HCT116 (cell line): ENCODE measurements around the gene NOSIP. TPM values are rescaled to one million over a fixed set of nuclear protein-coding genes. Genes with fewer than 3 reads are reported as not detected.

Source experiments
- ATAC-seq: fragments of 200-7000 bp; cut with Tn5 transposase; 2 replicates; pipeline ENCODE4 v1.9.1; 2020; ENCODE audit warnings: mild to moderate bottlenecking, moderate library complexity
- BruUV-seq: library from RNA; stranded (reverse); fragments of 400-500 nt; replicated peaks from 2 replicates; lab custom pipeline; 2021; lab: Mats Ljungman, UMichigan
- CTCF ChIA-PET: fragments of 300-600 bp; sonication (Branson Sonifier 250); formaldehyde crosslinking; loops from one replicate; lab custom pipeline; 2021; ENCODE audit warnings: antibody characterized with exemption; lab: Charles Lee
- POLR2A ChIA-PET: fragments of 300-600, 350-600 bp; sonication (Branson Sonifier 250); formaldehyde crosslinking; loops from one replicate; lab custom pipeline; 2021; ENCODE audit warnings: antibody characterized with exemption; lab: Charles Lee
- RAD21 ChIA-PET, 2 experiments: fragments of 300-600 bp; sonication (Branson Sonifier 250); formaldehyde crosslinking; loops; one replicate each; lab custom pipeline; 2023; ENCODE audit warnings: low total read pairs in 2 of 2; ENCODE audit not compliant: uncharacterized antibody in 2 of 2, unreplicated experiment in 2 of 2, low non-redundant PET in 1 of 2; lab: Charles Lee
- DNase-seq: peaks from one replicate; pipeline ENCODE4 v3.0.0-alpha.2; 2010; ENCODE audit warnings: low read depth, low spot score
- H2AFZ ChIP-seq: fragments of 200-600 bp; shearing (Covaris generic), sonication (generic); 2 replicates; pipeline ENCODE4 v1.6.1; 2017; ENCODE audit warnings: low read depth, mixed run types, mixed read lengths, antibody characterized with exemption, low read length; ENCODE audit not compliant: poor library complexity, severe bottlenecking
- H3K27ac ChIP-seq: 2 replicates; pipeline ENCODE4 v1.5.1; 2012; ENCODE audit warnings: low read depth, low read length
- H3K27me3 ChIP-seq: fragments of 200-600 bp; sonication (generic); 2 replicates; pipeline ENCODE4 v1.6.1; 2016; ENCODE audit warnings: mixed run types, low read length, mixed read lengths; ENCODE audit not compliant: insufficient read depth
- H3K36me3 ChIP-seq, 2 experiments: fragments of 200-500 bp in 1 of 2; fragments of 200-600 bp in 1 of 2; sonication (Bioruptor generic) in 1 of 2; sonication (generic) in 1 of 2; 2 replicates each; pipeline versions ENCODE4 v1.5.1 to v1.6.1; 2014 to 2016; ENCODE audit warnings: low read length in 2 of 2, inconsistent platforms in 1 of 2, mixed read lengths in 1 of 2, mixed run types in 1 of 2; ENCODE audit not compliant: insufficient read depth in 2 of 2, control insufficient read depth in 1 of 2
- H3K4me1 ChIP-seq, 2 experiments: fragments of 200-600 bp in 1 of 2; sonication (generic) in 1 of 2; 2 replicates each; pipeline versions ENCODE4 v1.5.1 to v1.6.1; 2012 to 2017; ENCODE audit warnings: low read length in 2 of 2, inconsistent platforms in 1 of 2, mild to moderate bottlenecking in 1 of 2, mixed read lengths in 1 of 2, mixed run types in 1 of 2, moderate library complexity in 1 of 2; ENCODE audit not compliant: insufficient read depth in 2 of 2, control insufficient read depth in 1 of 2
- H3K4me2 ChIP-seq: fragments of 200-600 bp; sonication (generic); 2 replicates; pipeline ENCODE4 v1.6.1; 2017; ENCODE audit warnings: mixed run types, low read length, mixed read lengths
- H3K4me3 ChIP-seq, 2 experiments: fragments of 200-600 bp in 1 of 2; sonication (generic) in 1 of 2; replicated peaks in 1 of 2; 2 replicates each; pipeline ENCODE4 v1.5.1; 2011 to 2016; ENCODE audit warnings: low read length in 2 of 2, control low read depth in 1 of 2, low read depth in 1 of 2, mild to moderate bottlenecking in 1 of 2, mixed read lengths in 1 of 2, mixed run types in 1 of 2
- H3K79me2 ChIP-seq: fragments of 200-600 bp; sonication (generic); 2 replicates; pipeline ENCODE4 v1.6.1; 2017; ENCODE audit warnings: mild to moderate bottlenecking, mixed run types, low read length, moderate library complexity, mixed read lengths; ENCODE audit not compliant: insufficient read depth
- H3K9ac ChIP-seq: fragments of 200-600 bp; sonication (generic); 2 replicates; pipeline ENCODE4 v1.6.1; 2016; ENCODE audit warnings: low read length, mixed read lengths
- H3K9me2 ChIP-seq: fragments of 200-600 bp; sonication (generic), shearing (Covaris generic); 2 replicates; pipeline ENCODE4 v1.6.1; 2017; ENCODE audit warnings: mixed run types, mild to moderate bottlenecking, moderate library complexity; ENCODE audit not compliant: insufficient read depth
- H3K9me3 ChIP-seq, 2 experiments: fragments of 200-500 bp in 1 of 2; fragments of 200-600 bp in 1 of 2; sonication (Bioruptor generic) in 1 of 2; sonication (generic) in 1 of 2; 2 replicates each; pipeline ENCODE4 v1.6.1; 2014 to 2017; ENCODE audit warnings: low read length in 2 of 2, mixed read lengths in 2 of 2, inconsistent platforms in 1 of 2, low read depth in 1 of 2, mild to moderate bottlenecking in 1 of 2, mixed run types in 1 of 2, moderate library complexity in 1 of 2; ENCODE audit not compliant: control insufficient read depth in 1 of 2, insufficient read depth in 1 of 2
- H4K20me1 ChIP-seq: fragments of 200-600 bp; sonication (generic), shearing (Covaris generic); 2 replicates; pipeline ENCODE4 v1.6.1; 2017; ENCODE audit warnings: mixed run types, mild to moderate bottlenecking, moderate library complexity; ENCODE audit not compliant: insufficient read depth
- CBX3 ChIP-seq: IDR thresholded peaks from 2 replicates; pipeline ENCODE4 v1.6.1; 2012; ENCODE audit warnings: low read depth
- EGR1 ChIP-seq: IDR thresholded peaks from 2 replicates; pipeline ENCODE4 v1.6.1; 2012; ENCODE audit warnings: low read depth
- ELF1 ChIP-seq: IDR thresholded peaks from 2 replicates; pipeline ENCODE4 v1.6.1; 2012; ENCODE audit warnings: low read depth, borderline replicate concordance
- EZH2 ChIP-seq: fragments of 200-600 bp; sonication (generic); IDR thresholded peaks from 2 replicates; pipeline ENCODE4 v1.6.1; 2017; ENCODE audit warnings: antibody characterized with exemption, mixed run types
- EZH2phosphoT487 ChIP-seq: fragments of 200-600 bp; IDR thresholded peaks from 2 replicates; pipeline ENCODE4 v1.6.1; 2018; ENCODE audit warnings: antibody characterized with exemption, borderline replicate concordance
- JUND ChIP-seq: IDR thresholded peaks from 2 replicates; pipeline ENCODE4 v1.6.1; 2012
- POLR2A ChIP-seq: IDR thresholded peaks from 2 replicates; pipeline ENCODE4 v1.7.0; 2011; ENCODE audit warnings: borderline replicate concordance; ENCODE audit not compliant: insufficient read depth, insufficient read length; ENCODE audit errors: extremely low read depth
- POLR2AphosphoS5 ChIP-seq: IDR thresholded peaks from 2 replicates; pipeline ENCODE4 v1.6.1; 2011; ENCODE audit warnings: mild to moderate bottlenecking, low read depth, low read length, moderate library complexity
- RAD21 ChIP-seq: IDR thresholded peaks from 2 replicates; pipeline ENCODE4 v1.6.1; 2012; ENCODE audit warnings: low read depth, mild to moderate bottlenecking
- SIN3A ChIP-seq: IDR thresholded peaks from 2 replicates; pipeline ENCODE4 v1.6.1; 2012; ENCODE audit warnings: low read depth
- SP1 ChIP-seq: IDR thresholded peaks from 2 replicates; pipeline ENCODE4 v1.6.1; 2012; ENCODE audit warnings: low read depth
- TCF7L2 ChIP-seq: IDR thresholded peaks from 2 replicates; pipeline ENCODE4 v1.7.0; 2011; ENCODE audit warnings: borderline replicate concordance, inconsistent platforms; ENCODE audit not compliant: insufficient read depth, insufficient read length; ENCODE audit errors: extremely low read depth
- ZFX ChIP-seq: fragments of 450-650 bp; IDR thresholded peaks from 2 replicates; pipeline ENCODE4 v1.6.1; 2017
- intact Hi-C: fragments of 100-400 bp; cut with micrococcal nuclease; formaldehyde crosslinking; loops from 2 replicates; pipeline ENCODE4 v1.10.0; 2022
- total RNA-seq: library from RNA; stranded (reverse); gene quantifications from one replicate; pipeline ENCODE4 v1.2.1, GENCODE V29; 2021; ENCODE audit not compliant: unreplicated experiment
- TF ChIP-seq, protein P1 (sequence below): IDR thresholded peaks from 2 replicates; pipeline ENCODE4 v1.6.1; 2012; ENCODE audit warnings: low read depth
- TF ChIP-seq, protein P2 (sequence below): IDR thresholded peaks from 2 replicates; pipeline ENCODE4 v1.6.1; 2012

The NOSIP gene
- total RNA-seq, 1 experiment from 2014 or later: 133 TPM

DNA sequence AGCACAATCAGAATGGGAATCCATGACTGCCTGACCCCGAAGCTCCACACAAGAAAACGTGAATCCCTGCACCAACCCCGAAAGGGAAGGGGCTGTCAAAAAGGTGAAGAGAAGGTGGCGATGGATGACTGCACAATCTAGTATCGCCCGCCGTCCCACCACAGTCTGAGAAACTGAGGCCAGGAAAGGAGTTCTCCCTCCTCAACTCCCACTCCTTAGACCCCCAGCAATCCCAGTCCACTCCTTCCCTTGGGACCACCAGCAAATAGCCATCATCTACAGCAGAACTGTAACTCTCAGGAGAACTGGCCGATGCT is 451 bp downstream of the NOSIP start:
- TF ChIP-seq ZFX: no peak
- TF ChIP-seq, protein P1, sequence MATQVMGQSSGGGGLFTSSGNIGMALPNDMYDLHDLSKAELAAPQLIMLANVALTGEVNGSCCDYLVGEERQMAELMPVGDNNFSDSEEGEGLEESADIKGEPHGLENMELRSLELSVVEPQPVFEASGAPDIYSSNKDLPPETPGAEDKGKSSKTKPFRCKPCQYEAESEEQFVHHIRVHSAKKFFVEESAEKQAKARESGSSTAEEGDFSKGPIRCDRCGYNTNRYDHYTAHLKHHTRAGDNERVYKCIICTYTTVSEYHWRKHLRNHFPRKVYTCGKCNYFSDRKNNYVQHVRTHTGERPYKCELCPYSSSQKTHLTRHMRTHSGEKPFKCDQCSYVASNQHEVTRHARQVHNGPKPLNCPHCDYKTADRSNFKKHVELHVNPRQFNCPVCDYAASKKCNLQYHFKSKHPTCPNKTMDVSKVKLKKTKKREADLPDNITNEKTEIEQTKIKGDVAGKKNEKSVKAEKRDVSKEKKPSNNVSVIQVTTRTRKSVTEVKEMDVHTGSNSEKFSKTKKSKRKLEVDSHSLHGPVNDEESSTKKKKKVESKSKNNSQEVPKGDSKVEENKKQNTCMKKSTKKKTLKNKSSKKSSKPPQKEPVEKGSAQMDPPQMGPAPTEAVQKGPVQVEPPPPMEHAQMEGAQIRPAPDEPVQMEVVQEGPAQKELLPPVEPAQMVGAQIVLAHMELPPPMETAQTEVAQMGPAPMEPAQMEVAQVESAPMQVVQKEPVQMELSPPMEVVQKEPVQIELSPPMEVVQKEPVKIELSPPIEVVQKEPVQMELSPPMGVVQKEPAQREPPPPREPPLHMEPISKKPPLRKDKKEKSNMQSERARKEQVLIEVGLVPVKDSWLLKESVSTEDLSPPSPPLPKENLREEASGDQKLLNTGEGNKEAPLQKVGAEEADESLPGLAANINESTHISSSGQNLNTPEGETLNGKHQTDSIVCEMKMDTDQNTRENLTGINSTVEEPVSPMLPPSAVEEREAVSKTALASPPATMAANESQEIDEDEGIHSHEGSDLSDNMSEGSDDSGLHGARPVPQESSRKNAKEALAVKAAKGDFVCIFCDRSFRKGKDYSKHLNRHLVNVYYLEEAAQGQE: no peak
- no peak for TF ChIP-seq TCF7L2
- no peak for TF ChIP-seq EZH2
- TF ChIP-seq, protein P2, sequence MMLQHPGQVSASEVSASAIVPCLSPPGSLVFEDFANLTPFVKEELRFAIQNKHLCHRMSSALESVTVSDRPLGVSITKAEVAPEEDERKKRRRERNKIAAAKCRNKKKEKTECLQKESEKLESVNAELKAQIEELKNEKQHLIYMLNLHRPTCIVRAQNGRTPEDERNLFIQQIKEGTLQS: no peak
- TF ChIP-seq CBX3: no peak
- no peak for TF ChIP-seq SP1
- TF ChIP-seq POLR2AphosphoS5: no peak
- TF ChIP-seq JUND: no peak
- TF ChIP-seq ELF1: no peak
- no peak for TF ChIP-seq SIN3A
- no peak for TF ChIP-seq RAD21
- TF ChIP-seq EZH2phosphoT487: no peak
- TF ChIP-seq POLR2A: no peak
- no peak for TF ChIP-seq EGR1
- Histone ChIP-seq H4K20me1 (no peaks in the 10 kb centered on the region), H3K4me3 (peak overlapping the region; percentile 86 to 99), H3K27me3 (no peaks in the 10 kb centered on the region), H3K9me3 (no peaks in the 10 kb centered on the region), H3K79me2 (peaks cover 52% of the 10 kb centered on the region), H3K9me2 (no peaks in the 10 kb centered on the region), H3K4me1 (peaks cover 23 to 55% of the 10 kb centered on the region in 2 experiments), H2AFZ (no peak overlapping the region), H3K4me2 (peak overlapping the region; percentile 97), H3K36me3 (peaks cover 4 to 6% of the 10 kb centered on the region in 2 experiments; a peak in 2 of 4 replicates), H3K27ac (peak overlapping the region; percentile 56), H3K9ac (peak overlapping the region; percentile 91)
- ChIA-PET CTCF (interaction anchor here (1.4 to 4.0 kb wide), 3 partner anchors 9 to 101 kb away, joined by 3 to 22 read pairs (median 3); no protein-coding TSS in a partner anchor), RAD21 (interaction anchor here in 1 of 2 experiments (1.1 kb wide), 1 partner anchor 13 kb away, joined by 3 read pairs; no protein-coding TSS in a partner anchor), POLR2A (interaction anchor here (0.7 to 3.3 kb wide), 7 partner anchors 9 to 96 kb away, joined by 3 to 24 read pairs (median 11); partner anchors contain the start of genes PRMT1, PRR12, RPS11 and RRAS)
- BruUV-seq: no TSS peak
- no peak for DNase-seq
- intact Hi-C loops: loop anchor here (2.0 kb wide), 1 partner anchor 61 kb away; the partner anchor contains the start of gene RRAS
- ATAC-seq: no peak
